Hematopoietic multipotent progenitor cell treated with erythropoietin and hydrocortisone succinate and interleukin-3 and kit ligand, for 15 days (in vitro differentiated cells): ENCODE results near the gene RCOR2.
A peak's percentile ranks its signal among the peaks of the same experiment; 100 is the strongest.
"Not testable (repeated sequence)": the region's sequence is repeated elsewhere in the genome, so short reads cannot be mapped to it uniquely, and the experiment has no call there.

ENCODE experiments used
- DNase-seq: peaks from one replicate; pipeline ENCODE4 v3.0.0-alpha.2; 2015; ENCODE audit warnings: low spot score

Gene RCOR2

DNA sequence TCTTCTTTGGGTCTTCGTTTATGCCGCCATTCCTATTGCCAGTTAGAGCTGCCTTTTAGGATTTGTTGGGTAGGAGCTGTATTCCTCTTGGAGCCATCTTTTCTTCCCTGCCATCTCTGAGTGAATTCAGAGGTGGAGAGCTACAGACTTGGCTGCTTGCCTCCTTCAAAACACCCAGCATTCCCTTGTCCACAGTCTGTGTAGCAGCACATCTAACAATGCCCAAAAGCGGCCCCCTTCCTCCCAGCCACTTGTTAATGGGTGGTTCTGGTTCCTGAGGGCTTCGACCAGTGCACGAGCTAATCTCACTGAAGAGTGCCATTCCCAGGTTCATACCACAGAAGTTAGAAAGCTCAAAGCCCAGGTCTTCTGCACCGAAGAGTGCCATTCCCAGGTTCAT, 40.3 kb downstream of the RCOR2 start:
- DNase-seq = no peak

DNA sequence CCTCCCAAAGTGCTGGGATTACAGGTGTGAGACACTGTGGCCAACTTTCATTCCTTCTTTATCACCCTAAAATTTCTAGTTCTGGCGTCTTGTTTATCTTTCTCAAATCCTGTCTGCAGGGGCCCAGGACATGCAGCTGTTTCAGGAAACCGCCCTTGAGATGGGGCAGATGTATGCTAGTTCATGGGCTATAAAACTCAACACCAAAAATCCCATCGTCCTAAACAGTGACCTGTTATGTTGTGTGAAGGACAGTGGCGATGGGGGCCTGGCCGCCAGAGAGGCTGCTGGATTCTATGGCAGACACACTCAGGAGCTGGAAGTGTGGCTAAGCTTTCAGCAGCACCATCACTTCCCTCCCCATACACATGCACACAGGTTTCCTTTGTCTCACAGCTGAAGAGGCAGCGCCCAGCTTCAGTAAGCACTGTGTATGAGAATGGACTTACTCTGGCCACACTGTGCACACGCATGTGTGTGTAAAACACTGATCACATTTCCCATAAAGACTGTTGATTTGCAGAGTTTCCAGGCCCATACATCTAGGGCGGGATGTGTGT, 41.4 kb downstream of the RCOR2 start:
- DNase-seq = no peak

GRCh38 chr11:63874511-63874910, 42.5 kb downstream of the RCOR2 start:
- DNase-seq = no peak

- DNase-seq = no peak
Observed at GRCh38 chr11:63873311-63873710, 43.7 kb downstream of the RCOR2 start.

GRCh38 chr11:63872800-63873197, 44.2 kb downstream of the RCOR2 start:
- DNase-seq = no peak

DNA sequence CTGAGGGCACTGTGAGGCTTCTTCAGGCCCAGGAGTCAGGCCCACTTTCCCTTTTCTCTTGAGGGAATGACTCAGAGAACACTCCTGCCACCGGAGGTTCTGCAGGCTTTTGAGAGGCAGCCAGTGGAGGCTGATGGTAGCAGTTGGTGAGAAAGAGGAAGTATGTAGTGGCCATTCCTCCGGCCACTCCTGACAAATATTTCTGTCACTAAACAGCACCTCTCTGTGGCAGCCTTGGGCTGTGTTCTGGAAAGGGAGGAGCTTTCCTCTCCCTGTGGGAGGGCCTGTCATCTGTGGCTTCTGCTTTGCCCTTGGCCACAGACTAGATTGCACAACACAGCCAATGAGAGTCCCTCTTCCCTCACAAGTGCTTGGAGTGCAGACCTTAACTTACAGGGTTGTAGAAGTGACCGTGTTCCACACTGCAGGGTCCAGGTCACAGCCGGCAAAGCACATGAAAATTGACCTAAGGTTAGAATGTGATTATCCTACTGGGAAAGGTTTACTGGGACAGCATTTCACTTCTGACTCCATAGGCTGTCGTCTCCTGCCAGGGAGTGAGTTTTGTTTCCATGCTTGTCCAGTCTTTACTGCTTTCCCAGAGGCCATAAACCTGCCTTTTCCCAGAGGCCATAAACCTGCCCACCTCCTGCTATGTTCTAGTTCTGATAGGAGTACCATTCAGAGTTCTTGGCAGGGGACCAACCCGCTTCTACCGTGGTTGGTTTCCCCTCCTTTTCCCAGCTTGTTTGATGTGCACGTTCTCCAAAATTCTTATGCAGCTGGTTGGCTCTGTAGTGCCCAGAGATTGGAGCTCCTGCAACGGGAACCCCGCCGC, 44.8 kb downstream of the RCOR2 start:
- DNase-seq = peak; percentile 36

- DNase-seq = no peak
Observed at GRCh38 chr11:63870351-63871140, 46.4 kb downstream of the RCOR2 start.

DNA sequence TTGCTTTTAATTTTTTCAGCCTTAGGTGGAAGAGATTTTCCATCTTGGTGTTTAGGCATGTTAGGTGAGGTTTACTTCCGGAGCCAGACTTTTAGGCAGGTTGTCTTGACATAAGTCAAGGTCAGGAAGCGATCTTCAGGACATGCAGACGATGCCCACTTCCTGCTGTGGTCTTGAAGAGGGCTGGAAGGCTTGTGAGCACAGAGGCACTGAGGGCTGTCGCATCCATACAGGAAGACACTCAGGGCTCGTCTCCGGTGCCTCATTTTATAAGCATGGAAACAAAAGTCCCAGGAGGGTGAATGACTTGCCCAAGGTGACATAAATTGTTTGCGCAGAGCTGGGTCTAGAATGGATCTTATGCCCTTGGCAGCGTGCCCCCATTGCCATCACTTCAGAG, 47.3 kb downstream of the RCOR2 start:
- no peak for DNase-seq

DNA sequence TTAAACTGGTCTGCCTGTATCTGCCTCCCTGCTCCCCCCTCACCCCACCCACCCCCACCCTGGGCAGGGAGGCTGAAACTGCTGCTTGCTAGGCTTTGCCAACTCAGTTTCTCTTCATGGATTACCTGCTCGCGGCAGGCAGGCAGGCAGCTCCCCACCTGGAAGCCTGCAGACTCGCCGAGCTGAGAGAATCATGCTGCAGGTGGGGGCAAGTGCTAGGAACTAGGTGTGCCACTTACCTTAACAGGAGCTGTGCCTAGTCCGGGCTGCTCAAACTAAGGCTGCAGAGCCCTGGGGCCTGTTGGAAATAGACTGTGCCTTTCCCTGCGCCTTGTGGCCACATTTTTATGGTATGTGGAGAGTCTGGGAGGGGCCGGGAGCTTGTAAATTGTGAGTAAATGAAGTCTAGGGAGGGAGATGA, 47.8 kb downstream of the RCOR2 start:
- DNase-seq = no peak

- DNase-seq = no peak
Observed at GRCh38 chr11:63868399-63869064, 48.4 kb downstream of the RCOR2 start.

- DNase-seq = no peak
Observed at GRCh38 chr11:63867511-63867910, 49.5 kb downstream of the RCOR2 start.

GRCh38 chr11:63866211-63866610, 50.8 kb downstream of the RCOR2 start:
- peak; percentile 29 for DNase-seq

DNA sequence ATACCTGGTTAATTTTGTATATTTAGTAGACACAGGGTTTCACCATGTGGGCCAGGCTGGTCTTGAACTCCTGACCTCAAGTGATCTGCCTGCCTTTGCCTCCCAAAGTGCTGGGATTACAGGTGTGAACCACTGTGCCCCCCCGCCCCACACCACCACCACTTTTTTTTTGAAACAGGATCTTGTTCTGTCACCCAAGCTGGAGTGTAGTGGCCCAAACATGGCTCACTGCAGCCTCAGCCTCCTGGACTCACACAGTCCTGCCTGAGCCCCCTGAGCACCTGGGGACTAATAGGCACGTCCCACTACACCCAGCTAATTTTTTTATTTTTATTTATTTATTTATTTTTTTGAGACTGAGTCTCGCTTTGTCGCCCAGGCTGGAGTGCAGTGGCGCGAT, 53.3 kb downstream of the RCOR2 start:
- DNase-seq = not testable (repeated sequence)

DNA sequence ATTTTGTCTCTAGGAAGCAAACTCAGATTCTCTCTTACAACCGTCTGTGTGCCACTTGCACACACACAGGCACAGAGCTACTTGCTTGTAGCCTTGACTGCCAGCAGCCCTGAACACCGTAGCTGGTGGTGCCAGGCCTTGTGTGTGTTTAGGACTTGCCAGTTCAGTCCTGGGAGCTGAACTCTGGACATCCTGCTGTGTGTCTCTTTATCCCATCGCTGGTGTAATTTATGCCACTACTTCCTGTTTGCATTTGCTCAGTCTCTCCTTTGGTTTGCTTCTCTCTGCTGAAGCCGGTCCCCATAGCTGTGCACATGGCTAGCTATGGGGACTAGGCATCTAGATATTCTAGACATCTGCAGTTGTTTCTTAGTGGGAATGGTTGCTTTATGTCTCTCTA, 54.0 kb downstream of the RCOR2 start:
- DNase-seq = no peak
